ENCODE results near the gene RRP15. TPM values are rescaled to one million over a fixed set of nuclear protein-coding genes. Genes with fewer than 3 reads are reported as not detected.

RRP15 gene
- total RNA-seq, 4 donors from 2014 or later, result 6.3 to 9.6 (median 7.8) TPM

DNA sequence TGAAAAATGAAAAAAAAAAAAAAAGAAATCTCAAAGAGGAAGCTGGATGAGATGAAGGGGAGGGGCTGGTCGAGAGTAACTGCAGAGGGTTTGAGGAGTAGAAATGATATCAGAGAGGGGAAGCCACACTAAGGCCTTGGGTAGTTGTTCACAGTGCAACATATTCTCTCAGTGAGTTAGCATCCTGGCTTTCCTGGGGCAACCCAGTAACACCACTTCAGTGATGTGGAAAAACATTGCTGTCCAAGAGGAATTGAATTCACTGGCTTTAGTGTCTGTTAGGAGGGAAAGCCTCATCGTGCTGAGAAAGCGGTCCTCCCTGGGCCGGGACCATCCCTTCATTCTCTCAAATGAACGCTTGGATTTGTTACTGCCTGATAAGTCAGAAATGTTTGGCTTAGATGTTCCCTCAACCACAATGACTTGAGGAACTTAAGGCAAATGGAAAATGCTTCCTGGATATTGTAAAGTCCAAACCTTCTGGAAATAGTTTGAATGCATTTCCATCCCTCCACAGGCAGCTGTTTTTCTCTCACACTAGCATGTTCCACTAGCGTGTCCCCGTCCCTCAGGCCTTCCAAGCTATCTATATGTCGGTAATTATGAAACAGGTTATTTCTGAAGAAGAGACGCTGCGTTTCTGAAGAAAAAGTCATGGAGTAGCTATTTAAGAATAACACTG, 72.3 kb downstream of the RRP15 start:
- H3K4me3 ChIP-seq, result no peak overlapping the region
- no peaks in the 10 kb centered on the region for H3K9me3 ChIP-seq
- H3K4me1 ChIP-seq, result peaks cover 0 to 4% (median 0%) of the 10 kb centered on the region in 4 donors
- H3K27me3 ChIP-seq, result no peaks in the 10 kb centered on the region
- no peaks in the 10 kb centered on the region for H3K36me3 ChIP-seq
- no peak for DNase-seq (ENCODE audit: low spot score in 2 of 2)
- no peak overlapping the region for H3K27ac ChIP-seq
- no peak for TF ChIP-seq EP300 (IDR thresholded peaks at IDR 0.05)
- no peak for TF ChIP-seq POLR2A (IDR thresholded peaks at IDR 0.05)
- TF ChIP-seq, protein P1, sequence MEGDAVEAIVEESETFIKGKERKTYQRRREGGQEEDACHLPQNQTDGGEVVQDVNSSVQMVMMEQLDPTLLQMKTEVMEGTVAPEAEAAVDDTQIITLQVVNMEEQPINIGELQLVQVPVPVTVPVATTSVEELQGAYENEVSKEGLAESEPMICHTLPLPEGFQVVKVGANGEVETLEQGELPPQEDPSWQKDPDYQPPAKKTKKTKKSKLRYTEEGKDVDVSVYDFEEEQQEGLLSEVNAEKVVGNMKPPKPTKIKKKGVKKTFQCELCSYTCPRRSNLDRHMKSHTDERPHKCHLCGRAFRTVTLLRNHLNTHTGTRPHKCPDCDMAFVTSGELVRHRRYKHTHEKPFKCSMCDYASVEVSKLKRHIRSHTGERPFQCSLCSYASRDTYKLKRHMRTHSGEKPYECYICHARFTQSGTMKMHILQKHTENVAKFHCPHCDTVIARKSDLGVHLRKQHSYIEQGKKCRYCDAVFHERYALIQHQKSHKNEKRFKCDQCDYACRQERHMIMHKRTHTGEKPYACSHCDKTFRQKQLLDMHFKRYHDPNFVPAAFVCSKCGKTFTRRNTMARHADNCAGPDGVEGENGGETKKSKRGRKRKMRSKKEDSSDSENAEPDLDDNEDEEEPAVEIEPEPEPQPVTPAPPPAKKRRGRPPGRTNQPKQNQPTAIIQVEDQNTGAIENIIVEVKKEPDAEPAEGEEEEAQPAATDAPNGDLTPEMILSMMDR (IDR thresholded peaks at IDR 0.05), result no peak
- WGBS, 2 donors, result 83 to 88% methylated on average over 10 of the region's 10 CpGs

DNA sequence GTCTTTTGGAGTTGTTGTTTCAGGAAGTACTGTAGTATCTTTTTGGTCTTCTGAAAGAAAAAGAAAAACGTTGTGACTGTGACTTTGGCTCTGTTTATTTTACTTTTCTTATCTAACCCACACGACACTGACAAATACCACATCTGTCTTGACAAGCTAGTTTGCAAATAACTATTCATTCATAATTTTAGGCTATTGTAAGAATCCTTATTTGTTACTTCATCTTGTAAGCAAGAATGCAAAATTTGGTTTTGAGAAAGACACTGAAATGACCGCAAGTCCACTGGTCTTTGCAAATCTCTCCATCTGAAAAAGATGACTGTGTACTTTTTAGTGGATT, 72.8 kb downstream of the RRP15 start:
- WGBS, 2 donors, result 70 to 72% methylated on average over 3 of the region's 3 CpGs
- H3K27me3 ChIP-seq, result no peaks in the 10 kb centered on the region
- no peak overlapping the region for H3K4me3 ChIP-seq
- no peaks in the 10 kb centered on the region for H3K9me3 ChIP-seq
- H3K36me3 ChIP-seq, result no peaks in the 10 kb centered on the region
- DNase-seq (ENCODE audit: low spot score in 2 of 2), result no peak
- TF ChIP-seq EP300 (IDR thresholded peaks at IDR 0.05) (no peak), POLR2A (IDR thresholded peaks at IDR 0.05) (no peak)
- TF ChIP-seq, protein P1 (IDR thresholded peaks at IDR 0.05), result no peak
- no peak overlapping the region for H3K27ac ChIP-seq
- peaks cover 0 to 4% (median 0%) of the 10 kb centered on the region in 4 donors for H3K4me1 ChIP-seq

DNA sequence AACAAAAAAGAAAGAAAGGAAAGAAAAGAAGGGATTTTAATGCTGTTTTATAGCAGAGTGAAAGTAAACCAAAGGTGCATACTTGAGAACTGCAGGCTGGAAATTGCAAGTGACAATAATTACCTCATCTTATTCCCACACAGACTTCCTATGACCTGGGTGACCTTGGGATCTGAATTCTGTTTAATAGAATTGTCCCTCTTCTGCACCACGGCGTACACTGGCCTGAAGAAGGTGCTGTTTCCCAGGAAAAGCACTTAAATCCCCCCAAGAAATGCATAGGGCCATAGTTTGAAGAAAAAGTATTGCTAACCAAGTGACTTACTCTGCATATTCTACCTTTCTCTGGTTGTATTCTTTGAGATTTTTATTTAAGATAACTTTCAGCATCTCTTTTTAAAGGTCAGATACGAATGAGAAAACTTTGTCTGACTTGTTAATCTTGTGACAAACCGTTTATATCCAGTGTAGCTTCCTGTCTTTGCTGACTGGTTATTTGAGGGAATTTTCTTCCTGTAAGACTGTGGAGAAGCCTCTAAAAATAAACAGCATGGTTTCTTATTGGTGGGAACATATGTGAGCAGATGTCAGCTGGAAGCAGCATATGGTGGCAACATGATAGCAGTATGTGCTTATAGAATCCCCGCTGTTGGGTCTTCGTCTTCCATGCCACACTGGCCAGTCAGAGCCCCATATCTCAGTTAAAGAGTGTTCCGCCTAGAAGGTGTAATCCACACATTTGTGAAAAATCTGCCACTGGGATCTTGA, 76.4 kb downstream of the RRP15 start:
- no peak overlapping the region for H3K27ac ChIP-seq

DNA sequence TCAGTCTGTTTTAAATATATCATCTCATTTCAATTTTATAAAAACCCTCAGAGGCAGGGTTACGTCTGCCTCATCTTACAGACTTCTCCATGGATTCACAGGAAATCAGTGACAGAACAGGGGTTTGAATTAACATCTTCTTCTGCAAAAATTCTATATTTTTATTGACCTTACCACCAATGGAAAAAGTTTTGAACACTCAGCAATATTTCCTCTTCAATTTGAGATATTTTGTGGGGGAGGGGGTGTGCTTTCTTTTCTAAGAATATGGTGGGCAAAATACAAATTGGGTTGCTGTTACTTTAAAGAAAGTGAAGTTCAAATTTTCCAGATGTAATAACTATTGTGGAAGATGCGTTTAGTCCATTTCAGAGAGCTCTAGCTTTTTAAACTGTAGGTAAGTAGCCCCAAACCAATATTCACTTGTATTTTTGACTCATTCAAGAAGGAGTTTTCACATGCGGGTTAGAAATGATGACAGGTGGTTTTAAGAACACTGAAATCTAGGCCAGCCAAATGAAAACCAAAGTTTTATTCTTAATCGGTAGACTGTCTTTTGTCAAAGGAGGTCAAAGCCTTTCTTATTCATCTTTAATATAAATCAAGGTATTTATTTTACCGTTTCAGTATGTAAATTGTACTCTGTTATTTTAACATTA, 77.5 kb downstream of the RRP15 start:
- H3K27me3 ChIP-seq, result no peaks in the 10 kb centered on the region
- H3K4me3 ChIP-seq, result no peak overlapping the region
- no peak overlapping the region for H3K27ac ChIP-seq
- H3K4me1 ChIP-seq, result peaks cover 0 to 22% (median 0%) of the 10 kb centered on the region in 4 donors
- H3K9me3 ChIP-seq, result no peaks in the 10 kb centered on the region
- no peak for TF ChIP-seq POLR2A (IDR thresholded peaks at IDR 0.05)
- TF ChIP-seq EP300 (IDR thresholded peaks at IDR 0.05), result no peak
- TF ChIP-seq, protein P1 (IDR thresholded peaks at IDR 0.05), result no peak
- H3K36me3 ChIP-seq, result no peaks in the 10 kb centered on the region
- no peak for DNase-seq (ENCODE audit: low spot score in 2 of 2)
- 88 to 91% methylated on average over 5 of the region's 5 CpGs for WGBS, 2 donors

More for the DNA sequence above, 76.4 kb downstream of the RRP15 start:
- Histone ChIP-seq H3K36me3 (no peaks in the 10 kb centered on the region), H3K4me3 (no peak overlapping the region), H3K9me3 (no peaks in the 10 kb centered on the region), H3K27me3 (no peaks in the 10 kb centered on the region), H3K4me1 (peaks cover 0 to 25% (median 0%) of the 10 kb centered on the region in 4 donors)
- DNase-seq (ENCODE audit: low spot score in 2 of 2), result no peak
- no peak for TF ChIP-seq POLR2A (IDR thresholded peaks at IDR 0.05)
- TF ChIP-seq, protein P1 (IDR thresholded peaks at IDR 0.05), result peak in 2 of 5 experiments; percentile 11 to 35
- WGBS, 2 donors, result 74 to 76% methylated on average over 7 of the region's 7 CpGs

DNA sequence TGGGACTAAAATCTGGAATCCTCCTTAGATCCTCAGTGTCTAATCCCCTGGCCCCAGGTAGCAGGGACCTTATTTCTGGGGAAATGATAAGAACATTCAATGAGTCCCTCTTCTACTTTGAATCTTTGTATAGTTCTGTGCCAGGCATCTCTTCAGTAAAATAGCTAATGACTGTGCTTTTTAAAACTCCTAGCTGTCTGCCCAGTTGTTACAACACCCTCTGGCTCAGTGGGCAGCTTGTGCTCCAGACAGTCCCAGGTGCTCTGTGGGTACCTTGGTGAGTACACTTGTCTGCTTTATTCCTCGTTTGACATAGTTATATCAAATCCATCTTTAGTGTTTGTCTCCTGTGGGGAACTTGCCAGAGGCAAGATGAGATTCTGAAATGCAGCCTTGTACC, 78.0 kb downstream of the RRP15 start:
- 87 to 100% methylated on average over 1 of the region's 1 CpG for WGBS, 2 donors
- TF ChIP-seq POLR2A (IDR thresholded peaks at IDR 0.05) (no peak), EP300 (IDR thresholded peaks at IDR 0.05) (no peak)
- TF ChIP-seq, protein P1 (IDR thresholded peaks at IDR 0.05), result no peak

More for the DNA sequence above, 78.0 kb downstream of the RRP15 start:
- no peaks in the 10 kb centered on the region for H3K36me3 ChIP-seq
- no peak overlapping the region for H3K4me3 ChIP-seq
- H3K27me3 ChIP-seq, result no peaks in the 10 kb centered on the region
- no peak for DNase-seq (ENCODE audit: low spot score in 2 of 2)
- H3K9me3 ChIP-seq, result no peaks in the 10 kb centered on the region
- H3K27ac ChIP-seq, result no peak overlapping the region
- peaks cover 0 to 21% (median 0%) of the 10 kb centered on the region in 4 donors for H3K4me1 ChIP-seq
